BLaER1 treated with 17β-estradiol and CSF1 and Interleukin-3, amounts not matched to agents 10 nM and 100 nM (cell line): ENCODE data around the gene PGLYRP4.

ENCODE experiments used
- H3K27ac ChIP-seq, 11 experiments: shearing (Covaris generic); formaldehyde crosslinking; 2 replicates each; pipeline ENCODE4 v1.8.1; 2022
- H3K27me3 ChIP-seq, 11 experiments: shearing (Covaris generic); formaldehyde crosslinking; 2 replicates each; pipeline ENCODE4 v1.8.1; 2022
- H3K36me3 ChIP-seq, 11 experiments: shearing (Covaris generic); formaldehyde crosslinking; 2 replicates each; pipeline ENCODE4 v1.8.1; 2022
- H3K4me1 ChIP-seq, 10 experiments: shearing (Covaris generic); formaldehyde crosslinking; 2 replicates each; pipeline ENCODE4 v1.8.1; 2022
- H3K4me2 ChIP-seq, 11 experiments: shearing (Covaris generic); formaldehyde crosslinking; 2 replicates each; pipeline ENCODE4 v1.8.1; 2022
- H3K4me3 ChIP-seq, 10 experiments: shearing (Covaris generic); formaldehyde crosslinking; 2 replicates each; pipeline ENCODE4 v1.8.1; 2022
- H3K9ac ChIP-seq, 11 experiments: shearing (Covaris generic); formaldehyde crosslinking; 2 replicates each; pipeline ENCODE4 v1.8.1; 2022
- H3K9me3 ChIP-seq, 11 experiments: shearing (Covaris generic); formaldehyde crosslinking; replicated peaks in 1 of 11; 2 replicates each; pipeline ENCODE4 v1.8.1; 2022
- H4K20me1 ChIP-seq, 11 experiments: shearing (Covaris generic); formaldehyde crosslinking; 2 replicates each; pipeline ENCODE4 v1.8.1; 2022
- Cebpa-rat ChIP-seq, 11 experiments: shearing (Covaris generic); IDR thresholded peaks; 2 replicates each; pipeline ENCODE4 v1.8.1; 2022

PGLYRP4 gene

GRCh38 chr1:153312570-153313186 is 36.0 kb downstream of the PGLYRP4 start, which contains the start of gene PGLYRP3:
TSS of gene PGLYRP3 (minus strand) at chr1:153312952. CDS start at chr1:153310665, 2,287 bp downstream.
- no peak within 1 kb of the TSS for H3K27ac ChIP-seq
- no peaks in the 10 kb centered on the region for H4K20me1 ChIP-seq
- no peak for TF ChIP-seq Cebpa-rat (IDR thresholded peaks at IDR 0.05)
- H3K27me3 ChIP-seq: no peaks in the 10 kb centered on the region
- no peak within 1 kb of the TSS; a peak in 1 of 22 replicates for H3K4me2 ChIP-seq
- peaks cover 0 to 7% (median 0%) of the 10 kb centered on the region in 11 experiments; a peak in 5 of 22 replicates for H3K9me3 ChIP-seq
- no peak within 1 kb of the TSS for H3K4me3 ChIP-seq
- H3K9ac ChIP-seq: no peak within 1 kb of the TSS
- H3K4me1 ChIP-seq: peaks cover 8 to 26% (median 20%) of the 10 kb centered on the region in 10 experiments; a peak in 19 of 20 replicates
- H3K36me3 ChIP-seq: no peaks in the 10 kb centered on the region

- Histone ChIP-seq H3K4me2 (peak overlapping the region in 10 of 11 experiments; percentile 1 to 60 (median 45); a peak in 16 of 22 replicates), H3K36me3 (no peaks in the 10 kb centered on the region), H3K4me1 (peaks cover 29 to 43% (median 41%) of the 10 kb centered on the region in 10 experiments), H3K9me3 (peaks cover 0 to 5% (median 0%) of the 10 kb centered on the region in 11 experiments; a peak in 5 of 22 replicates), H3K27me3 (no peaks in the 10 kb centered on the region), H3K9ac (no peak overlapping the region), H3K27ac (no peak overlapping the region; a peak in 1 of 22 replicates), H3K4me3 (no peak overlapping the region), H4K20me1 (no peaks in the 10 kb centered on the region)
- no peak for TF ChIP-seq Cebpa-rat (IDR thresholded peaks at IDR 0.05)
These were observed 38.1 kb downstream of the PGLYRP4 start for GRCh38 chr1:153310526-153310925.

DNA sequence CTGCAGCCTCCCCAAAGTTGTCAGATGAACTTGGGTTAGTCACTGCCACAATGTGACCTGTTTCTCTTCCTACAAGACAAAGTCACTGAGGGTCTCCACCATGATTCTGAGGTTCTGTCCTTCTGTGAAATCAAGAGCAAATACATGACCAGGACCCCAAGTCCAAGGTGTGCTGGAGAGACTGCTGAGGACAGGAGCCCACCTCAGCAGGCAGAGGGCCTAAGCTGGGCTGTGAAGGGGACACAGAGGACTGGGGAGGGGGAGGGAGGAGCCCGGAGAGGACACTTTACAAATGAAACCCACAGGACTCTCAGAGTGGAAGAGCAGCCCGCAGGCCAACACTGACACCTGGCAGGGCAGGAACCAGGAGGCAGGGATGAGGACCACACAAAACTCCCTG is 39.2 kb downstream of the PGLYRP4 start:
- Histone ChIP-seq H3K9ac (no peak overlapping the region), H4K20me1 (no peaks in the 10 kb centered on the region), H3K4me3 (no peak overlapping the region), H3K4me1 (peaks cover 30 to 45% (median 42%) of the 10 kb centered on the region in 10 experiments), H3K9me3 (no peaks in the 10 kb centered on the region; a peak in 2 of 22 replicates), H3K36me3 (no peaks in the 10 kb centered on the region), H3K27me3 (no peaks in the 10 kb centered on the region), H3K27ac (no peak overlapping the region), H3K4me2 (peak overlapping the region in 5 of 11 experiments; percentile 18 to 60 (median 26); a peak in 6 of 22 replicates)
- no peak for TF ChIP-seq Cebpa-rat (IDR thresholded peaks at IDR 0.05)

DNA sequence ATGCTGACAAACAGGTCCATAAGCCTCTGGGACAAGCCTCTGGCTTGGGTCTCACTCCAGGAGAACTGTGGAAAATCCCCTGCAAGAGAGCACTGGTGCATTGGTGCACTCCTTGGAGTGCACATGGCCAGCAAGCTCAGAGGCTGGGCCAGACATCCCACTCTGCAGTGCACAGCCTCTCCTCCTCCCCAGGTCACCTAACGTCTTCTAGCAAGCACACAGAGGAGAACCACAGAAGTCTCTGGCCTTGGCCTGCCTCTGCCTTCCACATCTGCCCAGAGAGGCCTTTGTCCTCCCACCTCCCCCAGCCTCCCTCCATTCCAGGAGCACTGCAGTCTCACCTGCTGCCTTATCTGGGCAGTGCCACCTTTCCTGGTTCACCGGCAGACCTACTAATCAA is 40.1 kb downstream of the PGLYRP4 start:
- H3K27me3 ChIP-seq: no peaks in the 10 kb centered on the region
- no peak overlapping the region for H3K9ac ChIP-seq
- H3K4me1 ChIP-seq: peaks cover 30 to 45% (median 42%) of the 10 kb centered on the region in 10 experiments
- H3K36me3 ChIP-seq: no peaks in the 10 kb centered on the region
- no peak overlapping the region for H3K27ac ChIP-seq
- no peak for TF ChIP-seq Cebpa-rat (IDR thresholded peaks at IDR 0.05)
- H3K4me2 ChIP-seq: 0 out of 22 replicates have a peak overlapping the region, but pooled peaks of 1 of the 11 experiments have one; percentile 23
- H3K4me3 ChIP-seq: no peak overlapping the region
- H4K20me1 ChIP-seq: no peaks in the 10 kb centered on the region
- no peaks in the 10 kb centered on the region; a peak in 2 of 22 replicates for H3K9me3 ChIP-seq

- H3K27ac ChIP-seq: peak overlapping the region in 8 of 11 experiments; percentile 8 to 52 (median 25); a peak in 9 of 22 replicates
- H4K20me1 ChIP-seq: no peaks in the 10 kb centered on the region
- no peaks in the 10 kb centered on the region; a peak in 1 of 22 replicates for H3K9me3 ChIP-seq
- H3K9ac ChIP-seq: no peak overlapping the region; a peak in 1 of 22 replicates
- H3K36me3 ChIP-seq: no peaks in the 10 kb centered on the region
- H3K4me3 ChIP-seq: no peak overlapping the region
- peaks cover 30 to 45% (median 42%) of the 10 kb centered on the region in 10 experiments for H3K4me1 ChIP-seq
- H3K27me3 ChIP-seq: no peaks in the 10 kb centered on the region
- peak overlapping the region; percentile 74 to 93 (median 86) for H3K4me2 ChIP-seq
- TF ChIP-seq Cebpa-rat (IDR thresholded peaks at IDR 0.05): no peak
These were observed 41.4 kb downstream of the PGLYRP4 start for GRCh38 chr1:153307221-153307600.

- peaks cover 30 to 45% (median 42%) of the 10 kb centered on the region in 10 experiments for H3K4me1 ChIP-seq
- no peaks in the 10 kb centered on the region; a peak in 1 of 22 replicates for H3K9me3 ChIP-seq
- H3K4me2 ChIP-seq: peak overlapping the region; percentile 74 to 93 (median 86)
- no peaks in the 10 kb centered on the region for H4K20me1 ChIP-seq
- peak overlapping the region in 9 of 11 experiments; percentile 8 to 64 (median 48); a peak in 15 of 22 replicates for H3K27ac ChIP-seq
- no peaks in the 10 kb centered on the region for H3K36me3 ChIP-seq
- TF ChIP-seq Cebpa-rat (IDR thresholded peaks at IDR 0.05): peak in 5 of 11 experiments; percentile 39 to 80 (median 67); a peak in 7 of 22 replicates
- no peaks in the 10 kb centered on the region for H3K27me3 ChIP-seq
- peak overlapping the region in 6 of 11 experiments; percentile 7 to 45 (median 32); a peak in 6 of 22 replicates for H3K9ac ChIP-seq
- H3K4me3 ChIP-seq: peak overlapping the region in 4 of 10 experiments; percentile 7 to 22 (median 13); a peak in 2 of 20 replicates
These were observed 42.1 kb downstream of the PGLYRP4 start for GRCh38 chr1:153306303-153307220.

DNA sequence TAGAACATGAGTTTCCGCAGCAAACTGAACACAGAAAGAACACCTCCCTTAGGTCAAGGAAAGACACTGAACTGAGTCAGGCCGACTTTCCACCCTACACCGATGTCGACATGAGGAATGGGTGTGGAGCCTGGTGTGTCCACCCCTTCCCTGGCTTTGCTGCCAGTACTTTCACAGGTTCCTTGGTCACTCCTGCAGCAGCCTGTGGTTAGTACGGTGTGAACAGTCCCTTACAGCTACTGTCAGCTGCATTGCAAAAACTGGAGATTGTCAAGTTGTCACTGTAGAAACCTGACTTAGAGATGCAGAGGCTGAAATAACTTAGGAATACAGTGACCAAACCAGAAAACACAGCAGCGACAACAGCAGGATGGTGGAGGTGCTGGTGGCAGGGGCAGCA is 43.0 kb downstream of the PGLYRP4 start:
- H3K4me2 ChIP-seq: peak overlapping the region; percentile 74 to 93 (median 86)
- H3K9me3 ChIP-seq: no peaks in the 10 kb centered on the region; a peak in 1 of 22 replicates
- peaks cover 29 to 43% (median 41%) of the 10 kb centered on the region in 10 experiments for H3K4me1 ChIP-seq
- no peak overlapping the region for H3K4me3 ChIP-seq
- no peaks in the 10 kb centered on the region for H3K27me3 ChIP-seq
- H3K27ac ChIP-seq: no peak overlapping the region
- no peaks in the 10 kb centered on the region for H3K36me3 ChIP-seq
- no peak for TF ChIP-seq Cebpa-rat (IDR thresholded peaks at IDR 0.05)
- H4K20me1 ChIP-seq: no peaks in the 10 kb centered on the region
- 0 out of 22 replicates have a peak overlapping the region, but pooled peaks of 1 of the 11 experiments have one; percentile 30 for H3K9ac ChIP-seq

GRCh38 chr1:153302308-153302707 is 46.3 kb downstream of the PGLYRP4 start:
- Histone ChIP-seq H3K27me3 (no peaks in the 10 kb centered on the region), H3K27ac (no peak overlapping the region), H3K4me1 (peaks cover 18 to 28% (median 24%) of the 10 kb centered on the region in 10 experiments), H4K20me1 (no peaks in the 10 kb centered on the region), H3K9ac (no peak overlapping the region), H3K9me3 (peaks cover 0 to 11% (median 2%) of the 10 kb centered on the region in 11 experiments; a peak in 6 of 22 replicates), H3K36me3 (no peaks in the 10 kb centered on the region), H3K4me3 (no peak overlapping the region), H3K4me2 (no peak overlapping the region)
- no peak for TF ChIP-seq Cebpa-rat (IDR thresholded peaks at IDR 0.05)
